ENCODE data around the gene PAF1. TPM values are rescaled to one million over a fixed set of nuclear protein-coding genes. Genes with fewer than 3 reads are reported as not detected.

Gene PAF1
- total and polyA plus RNA-seq, 2 of the 13 experiments (the other 11 are each of a cell fraction or from before 2014, with no cell fraction given) = 30.2 to 31.1 TPM

GRCh38 chr19:39410017-39410830 lies 19.3 kb upstream of the PAF1 start (continued):
- no peak for TF ChIP-seq BCL6 (CRISPR knock-in tag; IDR thresholded peaks at IDR 0.05)
- TF ChIP-seq ZNF451 (CRISPR knock-in tag; IDR thresholded peaks at IDR 0.05) = no peak
- TF ChIP-seq ATF3 (CRISPR knock-in tag; IDR thresholded peaks at IDR 0.05) = no peak
- TF ChIP-seq NONO (IDR thresholded peaks at IDR 0.05) = no peak
- TF ChIP-seq NONO (CRISPR knock-in tag; conservative IDR thresholded peaks at IDR 0.05) = no peak; the same call in 1 of the 2 replicates
- TF ChIP-seq, protein P1, sequence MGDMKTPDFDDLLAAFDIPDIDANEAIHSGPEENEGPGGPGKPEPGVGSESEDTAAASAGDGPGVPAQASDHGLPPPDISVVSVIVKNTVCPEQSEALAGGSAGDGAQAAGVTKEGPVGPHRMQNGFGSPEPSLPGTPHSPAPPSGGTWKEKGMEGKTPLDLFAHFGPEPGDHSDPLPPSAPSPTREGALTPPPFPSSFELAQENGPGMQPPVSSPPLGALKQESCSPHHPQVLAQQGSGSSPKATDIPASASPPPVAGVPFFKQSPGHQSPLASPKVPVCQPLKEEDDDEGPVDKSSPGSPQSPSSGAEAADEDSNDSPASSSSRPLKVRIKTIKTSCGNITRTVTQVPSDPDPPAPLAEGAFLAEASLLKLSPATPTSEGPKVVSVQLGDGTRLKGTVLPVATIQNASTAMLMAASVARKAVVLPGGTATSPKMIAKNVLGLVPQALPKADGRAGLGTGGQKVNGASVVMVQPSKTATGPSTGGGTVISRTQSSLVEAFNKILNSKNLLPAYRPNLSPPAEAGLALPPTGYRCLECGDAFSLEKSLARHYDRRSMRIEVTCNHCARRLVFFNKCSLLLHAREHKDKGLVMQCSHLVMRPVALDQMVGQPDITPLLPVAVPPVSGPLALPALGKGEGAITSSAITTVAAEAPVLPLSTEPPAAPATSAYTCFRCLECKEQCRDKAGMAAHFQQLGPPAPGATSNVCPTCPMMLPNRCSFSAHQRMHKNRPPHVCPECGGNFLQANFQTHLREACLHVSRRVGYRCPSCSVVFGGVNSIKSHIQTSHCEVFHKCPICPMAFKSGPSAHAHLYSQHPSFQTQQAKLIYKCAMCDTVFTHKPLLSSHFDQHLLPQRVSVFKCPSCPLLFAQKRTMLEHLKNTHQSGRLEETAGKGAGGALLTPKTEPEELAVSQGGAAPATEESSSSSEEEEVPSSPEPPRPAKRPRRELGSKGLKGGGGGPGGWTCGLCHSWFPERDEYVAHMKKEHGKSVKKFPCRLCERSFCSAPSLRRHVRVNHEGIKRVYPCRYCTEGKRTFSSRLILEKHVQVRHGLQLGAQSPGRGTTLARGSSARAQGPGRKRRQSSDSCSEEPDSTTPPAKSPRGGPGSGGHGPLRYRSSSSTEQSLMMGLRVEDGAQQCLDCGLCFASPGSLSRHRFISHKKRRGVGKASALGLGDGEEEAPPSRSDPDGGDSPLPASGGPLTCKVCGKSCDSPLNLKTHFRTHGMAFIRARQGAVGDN (CRISPR knock-in tag; IDR thresholded peaks at IDR 0.05) = peak; percentile 91
- TF ChIP-seq PHF8 (CRISPR knock-in tag; IDR thresholded peaks at IDR 0.05) = peak; percentile 52; the same call in 1 of the 2 replicates
- TF ChIP-seq ZMYM3 (CRISPR knock-in tag; IDR thresholded peaks at IDR 0.05) = no peak
- peak; percentile 37 for TF ChIP-seq SRSF1 (optimal IDR thresholded peaks at IDR 0.05; ENCODE audit: low read depth, low read length)
- no peak for TF ChIP-seq ZNF205 (CRISPR knock-in tag; IDR thresholded peaks at IDR 0.05)
- peak; percentile 12 for TF ChIP-seq POLR2G (IDR thresholded peaks at IDR 0.05; ENCODE audit: low read depth, low read length)
- TF ChIP-seq ZNF597 (CRISPR knock-in tag; IDR thresholded peaks at IDR 0.05) = no peak
- peak; percentile 78 for TF ChIP-seq ZNF343 (CRISPR knock-in tag; IDR thresholded peaks at IDR 0.05)
- TF ChIP-seq, protein P2, sequence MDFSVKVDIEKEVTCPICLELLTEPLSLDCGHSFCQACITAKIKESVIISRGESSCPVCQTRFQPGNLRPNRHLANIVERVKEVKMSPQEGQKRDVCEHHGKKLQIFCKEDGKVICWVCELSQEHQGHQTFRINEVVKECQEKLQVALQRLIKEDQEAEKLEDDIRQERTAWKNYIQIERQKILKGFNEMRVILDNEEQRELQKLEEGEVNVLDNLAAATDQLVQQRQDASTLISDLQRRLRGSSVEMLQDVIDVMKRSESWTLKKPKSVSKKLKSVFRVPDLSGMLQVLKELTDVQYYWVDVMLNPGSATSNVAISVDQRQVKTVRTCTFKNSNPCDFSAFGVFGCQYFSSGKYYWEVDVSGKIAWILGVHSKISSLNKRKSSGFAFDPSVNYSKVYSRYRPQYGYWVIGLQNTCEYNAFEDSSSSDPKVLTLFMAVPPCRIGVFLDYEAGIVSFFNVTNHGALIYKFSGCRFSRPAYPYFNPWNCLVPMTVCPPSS (IDR thresholded peaks at IDR 0.05) = no peak
- no peak for TF ChIP-seq ZNF431 (CRISPR knock-in tag; IDR thresholded peaks at IDR 0.05; ENCODE audit: borderline replicate concordance, low read depth)
- TF ChIP-seq, protein P3, sequence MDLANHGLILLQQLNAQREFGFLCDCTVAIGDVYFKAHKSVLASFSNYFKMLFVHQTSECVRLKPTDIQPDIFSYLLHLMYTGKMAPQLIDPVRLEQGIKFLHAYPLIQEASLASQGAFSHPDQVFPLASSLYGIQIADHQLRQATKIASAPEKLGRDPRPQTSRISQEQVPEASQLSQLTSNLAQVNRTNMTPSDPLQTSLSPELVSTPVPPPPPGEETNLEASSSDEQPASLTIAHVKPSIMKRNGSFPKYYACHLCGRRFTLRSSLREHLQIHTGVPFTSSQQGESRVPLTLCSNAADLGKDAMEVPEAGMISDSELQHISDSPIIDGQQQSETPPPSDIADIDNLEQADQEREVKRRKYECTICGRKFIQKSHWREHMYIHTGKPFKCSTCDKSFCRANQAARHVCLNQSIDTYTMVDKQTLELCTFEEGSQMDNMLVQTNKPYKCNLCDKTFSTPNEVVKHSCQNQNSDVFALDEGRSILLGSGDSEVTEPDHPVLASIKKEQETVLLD (CRISPR knock-in tag; IDR thresholded peaks at IDR 0.05; ENCODE audit: low read depth) = no peak; the same call in 1 of the 2 replicates
- TF ChIP-seq ZKSCAN1 (IDR thresholded peaks at IDR 0.05; ENCODE audit: low read length) = no peak
- no peak for TF ChIP-seq NCOR1 (IDR thresholded peaks at IDR 0.05; ENCODE audit: borderline replicate concordance, low read length)
- no peak for TF ChIP-seq ZNF878 (CRISPR knock-in tag; IDR thresholded peaks at IDR 0.05)
- no peak for TF ChIP-seq ZNF547 (CRISPR knock-in tag; IDR thresholded peaks at IDR 0.05)
- 0 out of 2 replicates have a peak, but pooled peaks have one; percentile 13 for TF ChIP-seq ZIK1 (CRISPR knock-in tag; IDR thresholded peaks at IDR 0.05; ENCODE audit: borderline replicate concordance, low read depth)

Measured in HepG2 (cell line).